Heart left ventricle (tissue), 16 donors: ENCODE results near the gene C1orf232. TPM values are rescaled to one million over a fixed set of nuclear protein-coding genes. Genes with fewer than 3 reads are reported as not detected.

Experiments
- ATAC-seq, 4 donors: fragments of 200-7000 bp; cut with Tn5 transposase; one replicate each; pipeline ENCODE4 v1.9.1; 2020 to 2022; ENCODE audit warnings: moderate library complexity in 4 of 4, mild to moderate bottlenecking in 3 of 4, moderate number of reproducible peaks in 1 of 4
- DNase-seq, 5 donors: peaks; one replicate each; pipeline ENCODE4 v3.0.0-alpha.2; 2020
- H3K27ac ChIP-seq, 12 donors: fragments of 200-600 bp; sonication (generic) in 4 of 12; one replicate each; pipeline versions ENCODE4 v1.5.0 to v1.8.0; 2016 to 2022; ENCODE audit warnings: mild to moderate bottlenecking in 2 of 12
- H3K27me3 ChIP-seq, 9 donors: fragments of 200-600 bp; sonication (generic) in 2 of 9; one replicate each; pipeline versions ENCODE4 v1.5.1 to v1.8.0; 2016 to 2022; ENCODE audit warnings: mild to moderate bottlenecking in 3 of 9
- H3K36me3 ChIP-seq, 9 donors: fragments of 200-600 bp; sonication (generic) in 2 of 9; one replicate each; pipeline versions ENCODE4 v1.5.0 to v1.8.0; 2018 to 2022; ENCODE audit warnings: mild to moderate bottlenecking in 2 of 9
- H3K4me1 ChIP-seq, 12 donors: fragments of 200-600 bp; sonication (generic) in 4 of 12; one replicate each; pipeline versions ENCODE4 v1.5.0 to v1.8.0; 2016 to 2022; ENCODE audit warnings: mild to moderate bottlenecking in 3 of 12
- H3K4me3 ChIP-seq, 12 donors: fragments of 200-600 bp; sonication (generic) in 4 of 12; one replicate each; pipeline versions ENCODE4 v1.5.0 to v1.8.0; 2017 to 2022; ENCODE audit warnings: mild to moderate bottlenecking in 9 of 12, moderate library complexity in 4 of 12
- H3K9me3 ChIP-seq, 12 donors: fragments of 200-600 bp; sonication (generic) in 4 of 12; one replicate each; pipeline versions ENCODE4 v1.5.0 to v1.8.0; 2016 to 2022; ENCODE audit warnings: mild to moderate bottlenecking in 1 of 12
- CTCF ChIP-seq, 12 donors: fragments of 200-600 bp; sonication (generic) in 4 of 12; IDR thresholded peaks; one replicate each; pipeline versions ENCODE4 v1.5.0 to v1.8.0; 2018 to 2022; ENCODE audit warnings: antibody characterized with exemption in 12 of 12, mild to moderate bottlenecking in 5 of 12
- POLR2A ChIP-seq, 2 donors: fragments of 450-650 bp; IDR thresholded peaks; one replicate each; pipeline ENCODE4 v1.6.1; 2017; ENCODE audit warnings: antibody characterized with exemption in 2 of 2, mild to moderate bottlenecking in 2 of 2, moderate library complexity in 2 of 2
- WGBS, 4 donors: extraction: QIAGEN DNeasy Blood & Tissue Kit in 2 of 4; methylation state at CpG; one replicate each; pipeline versions ENCODE4 v1.1.5 to v1.1.7; 2013 to 2018; 5-methylcytosine and 5-hydroxymethylcytosine counted together
- intact Hi-C, 10 donors: fragments of 100-400 bp; cut with DNase I; formaldehyde crosslinking; loops; one replicate each; pipeline versions ENCODE4 v1.11.1 to v1.14.2; 2022
- polyA plus RNA-seq, 2 donors: library from polyadenylated mRNA; stranded (reverse); fragments of 200-250 nt; gene quantifications; one replicate each; pipeline ENCODE4 v1.2.3, GENCODE V29; 2013
- total RNA-seq, 9 donors: library from RNA; depleted of rRNA in 2 of 9; stranded (reverse); fragments of >200 nt in 2 of 9; fragmentation: NEBNext Ultra II Directional in 3 of 9; extraction: Animal tissue kit (Norgen Biotek cat#: 25700) in 3 of 9; gene quantifications; one replicate each; pipeline versions ENCODE4 v1.1.0 to v1.2.4, GENCODE V29; 2016 to 2023
- donor health status: ischemic (EF 13 %, LVEDD 7.1; RV severe dilation, severe dysfunction).
- donor health status: healthy with polysubstance abuse.
- donor health status: DM: no; HTN: yes; CAD: no.
- donor health status: DM: no; HTN: no; CAD: no.
- donor health status: ischemic (EF 25% LVEDD 6.9; RV normal size, moderate dysfunction).
- donor health status: ischemic (EF 25% LVEDD 5.7; RV mildly dilated, moderate dysfunction).
- donor health status: healthy.
- donor health status: DM: yes; HTN: yes; CAD: no.
- donor health status: ischemic (EF 35%, LVEDD 5.7; RV mildly dilated, moderate dysfunction).
- donor health status: nonischemic (EF 11% LVEDD 7.7; RV severe dilation, severe dysfunction).
- donor health status: DM: yes; HTN: yes; CAD: no.
- donor health status: PGD.
- donor health status: ischemic (EF 29% LVEDD 5.4; RV normal size, mild dysfunction).
- donor health status: nonischemic (EF 23%, LVEDD 6.1; RV moderate dilation, normal function).

The C1orf232 gene
- total and polyA plus RNA-seq, 11 donors, result not detected

DNA sequence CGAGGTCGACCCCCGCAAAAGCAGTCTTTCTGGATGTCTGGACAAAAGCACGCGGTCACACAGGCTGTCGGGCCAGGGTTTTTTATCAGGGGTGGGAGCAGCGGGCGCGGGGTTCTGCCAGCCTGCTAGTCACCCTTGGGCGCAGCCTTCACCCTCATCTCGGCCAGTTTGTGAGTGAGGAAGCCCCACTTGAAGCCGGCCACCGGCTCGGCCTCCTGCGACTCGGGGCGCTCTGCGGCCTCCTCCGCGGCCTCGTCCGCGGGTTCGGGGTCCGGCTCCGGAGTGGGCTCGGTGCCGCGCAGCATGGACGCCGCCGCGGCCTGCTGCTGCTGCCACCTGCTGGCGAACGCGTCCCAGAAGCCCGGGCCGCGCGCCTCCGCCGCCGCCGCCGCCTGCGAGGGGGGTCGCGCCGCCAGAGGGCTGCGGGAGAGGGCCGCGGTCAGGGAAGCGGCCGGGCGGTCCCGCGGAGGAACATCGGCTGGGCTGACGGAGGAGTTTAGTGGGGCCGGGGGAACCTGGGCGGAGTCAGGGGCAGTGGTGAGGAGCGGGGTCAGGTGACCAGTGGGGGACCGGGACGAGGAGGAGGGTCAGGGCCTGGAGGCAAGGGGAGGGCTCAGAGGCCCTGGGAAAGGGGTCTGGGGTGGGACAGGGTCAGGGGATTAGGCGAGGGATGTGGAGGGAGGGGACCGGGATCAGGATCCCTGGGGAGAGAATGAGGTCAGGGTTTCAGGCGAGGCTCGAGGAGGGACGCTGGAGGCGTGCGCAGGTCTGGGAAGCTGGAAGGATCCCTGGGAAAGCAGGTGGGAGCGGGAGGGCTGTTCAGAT, 4.5 kb downstream of the C1orf232 start:
- H3K27ac ChIP-seq, result peak overlapping the region in 10 of 12 donors; percentile 42 to 76 (median 57)
- WGBS, 4 donors, result 10 to 25% (median 17%) methylated on average over 25 to 72 of the region's 72 CpGs

DNA sequence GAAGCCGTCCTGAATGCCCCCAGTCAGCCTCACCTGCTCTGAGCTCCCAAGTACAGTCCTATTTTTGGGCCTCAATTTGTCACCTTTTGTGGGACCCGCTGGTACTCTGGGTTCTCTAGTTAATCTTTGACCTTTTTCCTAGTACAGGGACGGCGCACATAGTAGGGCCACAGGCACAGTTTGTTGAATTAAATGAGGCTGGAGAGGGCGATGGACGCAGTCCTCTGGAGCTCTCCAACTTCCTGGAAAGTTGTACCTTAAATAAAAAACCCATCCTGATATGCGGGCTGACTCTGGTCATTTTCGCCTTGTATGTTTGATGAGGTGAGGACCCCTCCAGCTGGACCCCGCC, 5.1 kb downstream of the C1orf232 start:
- WGBS, 4 donors, result 70 to 86% (median 81%) methylated on average over 9 of the region's 9 CpGs
- Histone ChIP-seq H3K27me3 (peaks cover 0 to 30% (median 0%) of the 10 kb centered on the region in 9 donors), H3K9me3 (no peaks in the 10 kb centered on the region), H3K4me3 (peak overlapping the region in 11 of 12 donors; percentile 27 to 61 (median 49)), H3K36me3 (no peaks in the 10 kb centered on the region), H3K4me1 (peaks cover 0 to 56% (median 27%) of the 10 kb centered on the region in 12 donors), H3K27ac (peak overlapping the region in 6 of 12 donors; percentile 9 to 74 (median 55))
- DNase-seq (no peak), ATAC-seq (no peak)
- intact Hi-C loops, result loop anchor here in 9 of 10 donors (1.0 to 10.0 kb wide), 9 partner anchors 51 to 259 kb away; partner anchors contain the start of genes PDIK1L (in 4 of the 9), CEP85 (in 2 of the 9) and STMN1 (in 1 of the 9)
- no peak for TF ChIP-seq CTCF (IDR thresholded peaks at IDR 0.05)
- TF ChIP-seq POLR2A (IDR thresholded peaks at IDR 0.05), result no peak

More for the DNA sequence above, 4.5 kb downstream of the C1orf232 start:
- peak in 3 of 4 donors; percentile 18 to 33 (median 29) for ATAC-seq
- Histone ChIP-seq H3K27me3 (peaks cover 0 to 30% (median 0%) of the 10 kb centered on the region in 9 donors), H3K4me1 (peaks cover 0 to 54% (median 28%) of the 10 kb centered on the region in 12 donors), H3K4me3 (peak overlapping the region in 11 of 12 donors; percentile 27 to 61 (median 49)), H3K9me3 (no peaks in the 10 kb centered on the region), H3K36me3 (no peaks in the 10 kb centered on the region)
- intact Hi-C loops, result loop anchor here in 9 of 10 donors (1.0 to 10.0 kb wide), 9 partner anchors 52 to 259 kb away; partner anchors contain the start of genes CEP85 (in 2 of the 9), PDIK1L (in 2 of the 9) and STMN1 (in 1 of the 9)
- DNase-seq, result peak; percentile 42 to 83 (median 64)
- peak; percentile 19 to 91 (median 70) for TF ChIP-seq CTCF (IDR thresholded peaks at IDR 0.05)
- TF ChIP-seq POLR2A (IDR thresholded peaks at IDR 0.05), result no peak

DNA sequence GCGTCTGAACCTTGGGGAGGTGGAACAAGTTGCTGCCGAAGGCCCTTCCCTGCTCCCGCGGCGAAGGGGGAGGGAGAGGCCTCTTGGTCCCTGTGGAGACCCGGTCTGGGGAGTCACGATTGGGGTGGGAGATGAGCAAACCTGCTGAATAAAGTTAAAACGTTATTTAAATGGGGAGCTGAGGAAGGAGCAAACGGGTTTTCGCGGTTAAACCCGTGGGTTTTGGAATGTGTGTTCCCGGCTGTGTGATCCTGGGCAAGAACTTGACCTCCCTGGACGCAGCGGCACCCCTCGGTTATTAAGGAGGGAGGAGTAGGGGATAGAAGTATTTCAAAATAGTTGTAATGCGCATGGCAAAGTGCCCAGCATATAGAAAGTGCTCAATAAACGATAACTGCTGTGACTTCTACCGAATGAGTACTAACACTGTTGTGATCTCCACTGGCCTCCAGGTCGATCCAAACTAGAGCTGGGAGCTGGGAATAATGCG, 6.5 kb downstream of the C1orf232 start:
- H3K4me1 ChIP-seq, result peaks cover 6 to 70% (median 39%) of the 10 kb centered on the region in 12 donors
- intact Hi-C loops, result loop anchor here in 9 of 10 donors (2.0 to 10.0 kb wide), 7 partner anchors 50 to 257 kb away; partner anchors contain the start of genes PDIK1L (in 3 of the 9), CEP85 (in 1 of the 9) and STMN1 (in 1 of the 9)
- WGBS, 4 donors, result 41 to 53% (median 47%) methylated on average over 21 of the region's 21 CpGs
- H3K27ac ChIP-seq, result peak overlapping the region in 11 of 12 donors; percentile 82 to 99 (median 92)
- TF ChIP-seq POLR2A (IDR thresholded peaks at IDR 0.05), result no peak
- peaks cover 0 to 33% (median 0%) of the 10 kb centered on the region in 9 donors for H3K27me3 ChIP-seq
- ATAC-seq, result no peak
- no peak for DNase-seq
- H3K36me3 ChIP-seq, result no peaks in the 10 kb centered on the region
- peak overlapping the region; percentile 34 to 73 (median 60) for H3K4me3 ChIP-seq
- no peaks in the 10 kb centered on the region for H3K9me3 ChIP-seq

DNA sequence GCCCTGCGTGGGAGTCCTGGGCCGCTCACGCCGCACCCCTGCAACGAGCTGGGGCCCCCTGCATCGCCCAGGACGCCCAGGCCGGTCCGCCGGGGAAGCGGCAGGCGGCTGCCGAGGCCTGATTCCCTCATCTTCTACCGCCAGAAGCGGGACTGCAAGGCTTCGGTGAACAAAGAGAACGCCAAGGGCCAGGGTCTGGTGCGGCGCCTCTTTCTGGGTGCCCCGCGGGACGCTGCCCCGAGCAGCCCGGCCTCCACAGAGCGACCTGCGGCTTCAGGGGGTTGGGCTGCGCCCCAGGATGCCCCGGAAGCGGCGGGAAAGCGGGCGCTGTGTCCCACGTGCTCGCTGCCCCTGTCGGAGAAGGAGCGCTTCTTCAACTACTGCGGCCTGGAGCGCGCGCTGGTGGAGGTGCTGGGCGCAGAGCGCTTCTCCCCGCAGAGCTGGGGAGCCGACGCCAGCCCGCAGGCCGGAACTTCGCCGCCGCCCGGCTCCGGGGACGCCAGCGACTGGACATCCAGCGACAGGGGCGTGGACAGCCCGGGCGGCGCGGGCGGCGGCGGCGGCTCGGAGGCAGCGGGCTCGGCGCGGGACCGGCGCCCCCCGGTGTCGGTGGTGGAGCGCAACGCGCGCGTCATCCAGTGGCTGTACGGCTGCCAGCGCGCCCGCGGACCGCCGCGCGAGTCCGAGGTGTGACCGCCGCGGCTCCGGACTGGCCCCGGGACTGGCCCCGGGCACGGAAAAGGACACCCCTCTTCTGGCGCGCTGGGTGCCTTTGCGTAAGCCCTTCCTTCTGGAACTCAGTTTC, 7.1 kb downstream of the C1orf232 start:
- H3K4me3 ChIP-seq, result peak overlapping the region; percentile 34 to 73 (median 60)
- intact Hi-C loops, result loop anchor here in 9 of 10 donors (2.0 to 10.0 kb wide), 7 partner anchors 49 to 257 kb away; partner anchors contain the start of genes PDIK1L (in 3 of the 9), CEP85 (in 1 of the 9) and STMN1 (in 1 of the 9)
- H3K9me3 ChIP-seq, result no peaks in the 10 kb centered on the region
- H3K27me3 ChIP-seq, result peaks cover 0 to 38% (median 0%) of the 10 kb centered on the region in 9 donors
- TF ChIP-seq CTCF (IDR thresholded peaks at IDR 0.05) (peak in 6 of 12 donors; percentile 35 to 50 (median 44)), POLR2A (IDR thresholded peaks at IDR 0.05) (peak in 1 of 2 donors; percentile 64)
- H3K36me3 ChIP-seq, result no peaks in the 10 kb centered on the region
- ATAC-seq (peak in 3 of 4 donors; percentile 25 to 69 (median 61)), DNase-seq (peak; percentile 77 to 87 (median 77))
- peak overlapping the region in 11 of 12 donors; percentile 82 to 99 (median 92) for H3K27ac ChIP-seq
- 1 to 2% (median 1%) methylated on average over 22 to 98 of the region's 98 CpGs for WGBS, 4 donors
- peaks cover 6 to 77% (median 44%) of the 10 kb centered on the region in 12 donors for H3K4me1 ChIP-seq
